ENCODE data around the gene TMEM212.
"Not testable (repeated sequence)": the region's sequence is repeated elsewhere in the genome, so short reads cannot be mapped to it uniquely, and the experiment has no call there.

Gene TMEM212

DNA sequence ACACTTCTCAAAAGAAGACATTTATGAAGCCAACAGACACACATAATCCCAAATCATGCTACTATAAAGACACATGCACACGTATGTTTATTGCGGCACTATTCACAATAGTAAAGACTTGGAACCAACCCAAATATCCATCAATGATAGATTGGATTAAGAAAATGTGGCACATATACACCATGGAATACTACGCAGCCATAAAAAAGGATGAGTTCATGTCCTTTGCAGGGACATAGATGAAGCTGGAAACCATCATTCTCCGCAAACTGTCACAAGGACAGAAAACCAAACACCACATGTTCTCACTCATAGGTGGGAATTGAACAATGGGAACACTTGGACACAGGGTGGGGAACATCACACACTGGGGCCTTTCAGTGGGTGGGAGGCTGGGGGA, 15.6 kb downstream of the TMEM212 start:
- DNase-seq (ENCODE audit: low read depth in 2 of 2), result not testable (repeated sequence)

DNA sequence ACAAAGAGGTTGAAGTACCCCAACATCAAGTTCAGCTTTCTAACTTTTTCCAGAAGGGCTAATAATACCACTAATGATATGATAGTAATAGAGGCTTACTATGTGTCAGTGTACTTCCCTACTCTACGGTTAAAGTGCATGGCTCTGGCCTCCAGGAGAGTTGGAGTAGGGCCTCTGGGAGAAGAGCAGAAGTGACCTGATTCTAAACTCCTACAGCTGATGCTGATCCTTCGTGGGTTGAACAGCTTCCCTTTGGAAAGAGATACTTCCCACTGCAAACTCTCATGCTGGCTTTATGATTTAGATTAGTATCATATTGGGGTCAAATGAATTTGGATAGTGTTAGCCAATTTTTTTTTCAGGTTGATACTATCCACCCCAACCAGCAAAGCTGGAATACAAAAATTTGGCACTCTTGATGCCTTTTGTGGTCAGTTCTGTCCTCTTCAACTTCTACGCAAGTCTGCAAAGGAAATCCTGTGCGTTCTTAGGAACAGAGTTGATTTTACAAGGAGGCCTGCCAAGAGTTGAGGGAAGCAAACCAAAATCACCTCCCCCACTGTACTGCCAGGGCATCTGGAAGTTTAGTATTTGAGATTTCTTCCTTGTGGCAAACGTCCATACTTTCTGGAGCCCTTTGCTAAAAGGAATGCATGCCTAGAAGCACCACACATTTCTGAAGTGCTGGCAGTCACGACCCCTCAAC, 17.8 kb downstream of the TMEM212 start:
- DNase-seq (ENCODE audit: low read depth in 2 of 2), result no peak

DNA sequence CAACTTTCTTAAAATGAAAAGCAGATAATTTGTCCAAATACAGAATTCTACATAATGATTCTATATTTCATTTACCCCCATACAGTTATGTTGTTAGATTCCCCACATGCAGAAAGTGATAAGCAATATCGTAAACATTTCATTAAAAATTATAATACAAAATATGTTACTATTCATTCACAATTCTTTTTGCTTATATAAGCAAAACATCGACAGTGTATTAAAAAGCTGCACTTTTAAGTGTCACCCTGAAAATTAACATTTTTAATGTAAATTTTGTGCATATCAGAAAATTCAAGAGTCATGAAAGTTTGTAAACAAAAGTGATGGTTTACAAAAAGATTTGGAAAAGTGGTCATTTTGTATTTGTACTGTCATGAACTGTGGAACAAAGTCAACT, 19.2 kb downstream of the TMEM212 start:
- no peak for DNase-seq (ENCODE audit: low read depth in 2 of 2)

DNA sequence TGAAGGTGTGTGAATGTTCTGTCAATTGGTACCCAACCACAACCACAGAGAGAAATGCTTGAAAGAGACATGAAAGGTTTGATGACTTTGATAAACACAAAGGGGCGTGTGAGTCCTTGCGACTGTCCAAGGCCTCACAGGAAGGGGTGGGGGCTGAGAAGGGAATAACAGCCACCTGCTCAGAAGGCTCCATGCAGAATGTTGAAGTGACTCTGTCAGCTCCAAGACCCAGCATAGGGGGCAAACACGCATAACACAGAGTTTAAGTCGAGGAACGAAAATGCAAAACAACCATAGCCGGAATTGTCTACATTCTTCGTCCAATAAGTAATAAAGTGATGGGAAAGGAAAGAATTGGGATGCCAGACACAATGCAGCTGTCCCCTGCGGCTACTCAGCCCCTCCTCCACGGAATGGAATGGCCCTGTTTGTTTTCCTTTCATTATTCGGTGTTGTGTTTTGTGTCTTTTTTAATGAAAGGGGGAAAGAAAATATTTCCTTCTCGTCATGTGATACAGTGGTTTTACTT, 19.9 kb downstream of the TMEM212 start:
- no peak for DNase-seq (ENCODE audit: low read depth in 2 of 2)

DNA sequence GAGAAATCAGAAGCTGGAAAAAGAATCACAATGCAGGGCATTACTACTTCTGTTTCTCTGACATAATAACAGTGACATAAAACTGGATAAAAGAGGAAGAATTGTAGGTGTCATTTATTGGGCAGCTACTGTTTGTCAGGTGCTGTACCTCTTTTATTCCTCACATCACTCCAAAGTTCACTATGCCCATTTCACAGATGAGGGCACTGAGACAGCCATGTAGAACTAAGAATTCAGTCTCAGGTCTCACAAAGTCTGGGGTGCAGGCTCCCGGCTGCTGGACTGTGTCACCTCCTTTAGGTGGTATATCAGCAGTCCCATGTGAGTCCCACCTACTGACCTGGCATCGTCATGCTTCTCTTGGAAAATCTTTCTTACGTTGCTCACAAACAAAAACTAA, 20.8 kb downstream of the TMEM212 start:
- DNase-seq (ENCODE audit: low read depth in 2 of 2), result no peak

DNA sequence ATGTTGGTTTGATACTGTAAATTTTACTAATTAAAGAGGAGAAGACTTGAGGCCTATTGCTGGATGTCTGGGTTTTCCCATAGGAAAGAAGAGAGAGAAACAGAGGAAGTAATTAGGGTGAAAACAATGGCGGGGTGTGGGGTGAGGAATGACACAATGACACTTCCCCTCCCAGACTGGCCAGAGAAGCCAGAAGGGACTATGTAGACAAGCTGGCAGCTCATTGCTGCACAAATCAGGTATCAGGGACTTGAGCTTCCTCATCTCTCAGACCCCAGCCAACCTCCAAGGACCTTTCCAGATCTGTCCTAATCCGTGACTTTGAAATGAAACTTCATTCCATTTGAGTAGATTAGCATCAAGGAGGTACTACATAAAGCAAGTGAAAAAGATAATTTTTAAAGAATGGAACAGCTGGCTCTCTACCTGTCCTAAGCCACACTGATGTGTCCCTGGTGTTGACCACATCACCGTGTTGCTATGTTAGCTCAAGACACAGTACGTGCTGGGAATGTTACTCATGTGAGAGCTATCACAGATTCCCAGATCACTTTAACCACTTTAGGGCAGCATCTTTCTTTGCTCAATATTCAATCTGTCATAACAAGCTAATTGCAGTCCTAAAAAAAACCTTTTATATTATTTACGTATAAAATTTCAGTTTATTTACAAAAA, 22.2 kb downstream of the TMEM212 start:
- DNase-seq (ENCODE audit: low read depth in 2 of 2), result no peak

DNA sequence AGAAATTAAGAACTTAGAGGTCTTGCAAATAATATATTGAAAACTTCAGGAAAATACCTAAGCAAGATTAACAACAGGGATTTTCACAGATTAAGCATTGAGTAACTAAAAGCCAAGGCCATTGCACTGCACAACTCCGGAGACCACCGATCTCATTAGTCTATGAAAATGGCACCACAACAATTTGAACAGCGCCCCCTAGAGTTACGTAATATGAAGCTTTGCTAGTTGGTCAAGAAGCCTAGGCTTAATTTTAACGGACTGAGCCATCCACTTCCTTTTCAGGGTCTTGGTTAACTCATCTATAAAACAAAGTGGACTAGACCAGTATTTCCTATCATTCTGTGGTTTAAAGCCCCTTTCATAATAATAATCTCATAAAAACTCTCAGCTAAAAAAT, 24.8 kb downstream of the TMEM212 start:
- no peak for DNase-seq (ENCODE audit: low read depth in 2 of 2)

DNA sequence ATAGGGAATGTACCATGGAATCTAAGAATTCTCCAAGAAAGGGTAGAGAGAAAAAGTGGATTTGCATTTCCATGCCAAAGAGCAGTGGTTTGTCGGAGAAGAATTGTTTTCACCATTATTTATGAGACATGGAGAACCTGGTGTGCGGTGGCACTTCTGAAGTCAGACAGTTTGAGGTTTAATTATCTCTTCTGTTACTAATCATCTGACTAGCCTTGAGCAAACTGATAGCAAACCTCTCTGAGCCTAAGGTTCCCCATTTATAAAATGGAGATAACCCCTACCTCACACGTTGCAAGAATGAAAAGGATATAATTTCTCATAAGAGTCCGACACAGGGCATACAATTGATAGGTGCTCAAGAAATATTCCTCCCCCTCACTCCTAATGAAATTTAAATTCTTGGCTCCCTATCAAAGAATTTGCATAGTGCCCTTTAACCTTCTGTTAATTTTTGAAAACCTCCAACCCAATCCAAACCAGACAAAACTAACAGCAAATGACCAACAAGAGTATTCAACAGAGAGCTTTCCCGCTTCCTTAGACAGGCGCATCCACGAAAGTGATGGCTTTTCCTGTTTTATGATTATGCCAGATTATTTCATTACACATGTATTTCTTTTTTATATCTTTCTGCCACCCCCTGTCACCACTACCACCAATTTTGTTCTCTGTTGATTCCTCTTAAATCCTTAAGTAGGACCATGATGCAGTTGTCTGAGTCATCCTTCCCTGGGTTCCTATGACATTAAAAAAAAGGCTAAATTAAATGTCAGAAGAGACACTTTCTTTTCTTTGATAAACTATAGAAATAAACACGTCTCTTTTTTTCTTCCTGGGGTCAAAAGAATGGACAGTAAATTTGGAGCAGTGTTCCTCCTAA, 28.5 kb downstream of the TMEM212 start:
- no peak for DNase-seq (ENCODE audit: low read depth in 2 of 2)

DNA sequence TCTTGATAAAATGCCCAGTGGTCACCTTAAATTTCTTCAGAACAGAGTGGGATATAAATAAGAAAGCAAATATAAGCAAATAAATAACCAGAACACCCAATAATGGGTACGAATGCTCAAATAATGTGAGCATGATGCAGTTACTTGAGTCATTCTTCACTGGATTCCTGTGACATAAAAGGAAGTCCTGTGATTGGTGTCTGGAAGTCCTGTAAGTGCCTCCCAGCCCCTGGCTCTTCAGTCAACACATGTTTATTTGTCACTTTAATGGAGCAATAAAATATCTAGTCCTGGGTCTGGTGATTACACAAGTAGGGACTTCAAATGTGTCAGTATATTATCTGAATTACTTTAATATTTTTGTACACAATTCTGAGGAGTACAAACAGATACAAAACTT, 30.4 kb downstream of the TMEM212 start:
- DNase-seq (ENCODE audit: low read depth in 2 of 2), result no peak

DNA sequence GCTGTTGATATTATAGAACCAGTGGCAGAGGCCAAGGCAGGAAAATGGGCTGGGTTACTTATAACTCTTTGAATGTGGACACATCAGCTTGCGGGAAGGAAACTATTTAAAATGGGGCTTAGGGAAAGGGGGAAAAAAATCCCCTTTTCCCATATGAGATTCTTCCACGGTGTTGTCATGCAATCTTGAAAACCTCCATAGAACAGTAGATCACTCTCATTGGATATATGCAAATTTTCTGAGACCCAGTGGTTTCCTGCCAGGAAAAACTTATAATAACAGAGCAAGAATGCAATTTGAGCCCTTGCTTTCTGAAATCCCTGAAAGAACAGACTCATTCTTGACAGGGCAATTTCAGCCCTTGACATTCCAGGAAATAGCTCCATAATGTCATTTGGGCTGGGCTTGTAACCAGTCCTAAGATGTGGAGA, 31.1 kb downstream of the TMEM212 start:
- no peak for DNase-seq (ENCODE audit: low read depth in 2 of 2)

DNA sequence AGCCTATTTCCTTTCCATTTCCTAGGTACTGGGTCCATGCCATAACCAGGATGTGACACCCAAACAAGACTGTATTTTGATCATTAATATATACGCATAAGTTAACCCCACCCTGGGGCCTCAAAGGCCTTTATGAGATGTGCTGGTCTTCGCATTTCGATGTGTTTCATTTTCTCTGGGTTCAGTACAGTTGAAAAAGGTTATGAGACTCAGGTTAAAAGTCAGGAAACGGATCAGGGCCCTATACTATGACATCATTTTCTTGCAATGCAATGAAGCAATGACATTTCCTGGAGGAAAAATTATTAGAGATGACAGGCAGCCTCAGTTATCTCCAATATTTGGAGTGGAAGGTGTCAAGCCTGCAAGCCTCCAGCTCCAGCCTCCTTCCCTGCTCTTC, 31.7 kb downstream of the TMEM212 start:
- no peak for DNase-seq (ENCODE audit: low read depth in 2 of 2)

DNA sequence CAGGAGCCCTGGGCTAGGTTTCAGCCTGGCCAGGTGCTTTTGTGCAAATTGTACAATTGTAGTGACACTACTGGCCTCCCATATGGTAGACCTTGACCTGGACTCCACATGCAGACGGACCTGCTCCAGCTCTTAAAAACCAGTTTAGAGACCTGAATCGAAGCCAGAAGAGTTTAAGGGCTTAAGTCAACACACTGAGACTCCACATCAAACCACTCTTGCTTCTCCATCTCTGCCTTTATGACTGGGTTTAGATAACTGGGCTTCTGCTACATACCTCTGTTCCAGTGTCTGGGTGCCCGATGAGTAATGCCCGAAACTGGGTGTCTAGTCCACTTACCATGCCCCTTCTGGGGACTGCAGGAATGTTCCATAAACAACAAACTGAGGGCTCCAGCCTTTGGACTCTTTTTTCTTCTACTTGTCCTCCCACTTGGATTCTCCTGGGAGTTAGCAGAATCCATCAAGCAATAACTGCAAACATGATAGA, 32.8 kb downstream of the TMEM212 start:
- DNase-seq (ENCODE audit: low read depth in 2 of 2), result no peak

DNA sequence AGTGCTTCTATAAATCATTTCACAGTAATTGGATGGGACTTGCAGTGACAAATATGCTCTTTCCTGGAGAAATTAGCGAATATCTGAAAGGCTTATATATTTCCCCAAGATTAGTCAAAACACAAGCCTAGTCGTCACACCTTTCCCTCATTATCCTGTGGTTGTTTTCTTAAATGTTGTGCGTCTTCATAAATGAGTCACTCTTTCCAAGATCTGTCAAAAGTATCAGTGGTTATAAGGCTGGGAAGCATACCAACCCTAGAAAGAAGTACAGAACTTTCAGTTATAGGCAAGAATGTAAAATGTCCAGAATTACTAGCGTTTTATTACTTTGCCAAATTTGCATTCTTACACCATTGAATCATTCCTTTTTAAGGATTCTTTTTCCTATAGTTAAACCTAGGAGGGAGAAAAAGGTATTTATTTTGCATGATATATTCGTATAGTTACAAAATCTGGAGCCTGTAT, 33.6 kb downstream of the TMEM212 start:
- no peak for DNase-seq (ENCODE audit: low read depth in 2 of 2)

DNA sequence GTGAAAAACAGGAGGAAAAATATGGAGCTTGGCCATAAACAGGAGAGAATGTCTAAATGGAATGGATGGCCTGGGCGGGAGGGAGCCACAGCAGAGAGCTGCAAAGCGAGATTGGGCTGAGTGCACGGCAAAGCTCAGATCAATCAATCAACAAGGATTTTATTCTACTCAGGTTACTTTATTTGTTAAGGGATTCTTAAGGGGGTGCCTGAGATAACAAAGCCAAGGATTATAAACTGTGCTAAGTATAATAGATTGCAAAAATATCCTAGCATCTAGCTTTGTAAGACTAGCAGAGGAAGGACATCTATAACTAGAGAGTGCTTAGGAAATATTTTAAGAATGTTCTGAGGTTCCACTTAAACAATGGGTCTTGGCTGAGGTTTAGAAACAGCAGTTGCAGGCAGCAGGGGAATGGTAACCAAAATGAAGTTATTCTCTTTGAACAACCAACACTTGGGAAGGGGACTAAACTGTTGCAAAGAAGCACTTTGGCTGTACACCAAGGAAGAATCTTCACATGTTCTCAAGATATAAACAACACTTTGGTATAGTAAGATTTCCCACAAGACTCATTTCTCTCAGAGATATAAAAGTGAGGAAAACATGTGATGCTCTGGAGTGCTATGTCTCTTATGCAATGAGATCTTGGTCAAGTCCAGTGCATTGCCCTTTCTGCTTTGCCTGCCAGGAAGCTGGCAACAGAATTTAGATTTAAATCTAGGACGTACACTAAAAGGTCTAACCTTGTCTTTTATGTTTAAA, 35.5 kb downstream of the TMEM212 start:
- DNase-seq (ENCODE audit: low read depth in 2 of 2), result no peak

DNA sequence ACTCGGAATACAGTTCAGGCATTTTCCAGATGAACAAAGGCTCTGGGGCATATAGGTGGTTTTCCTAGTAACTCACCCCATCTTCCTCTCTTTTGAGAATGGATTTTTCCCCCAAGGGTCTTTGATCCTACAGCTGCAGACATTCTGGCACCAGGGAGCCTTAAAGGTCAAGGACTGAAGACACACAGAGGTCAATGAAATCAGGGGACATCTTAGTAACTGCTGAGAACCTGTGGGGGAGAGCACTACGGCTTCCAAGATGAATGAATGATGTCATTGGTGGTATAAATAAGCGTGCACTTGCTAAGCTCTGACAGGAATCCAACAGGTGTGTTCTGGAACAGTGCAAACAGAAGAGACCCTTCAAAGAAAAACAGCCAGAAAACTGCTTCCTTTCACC, 36.3 kb downstream of the TMEM212 start:
- DNase-seq (ENCODE audit: low read depth in 2 of 2), result no peak

DNA sequence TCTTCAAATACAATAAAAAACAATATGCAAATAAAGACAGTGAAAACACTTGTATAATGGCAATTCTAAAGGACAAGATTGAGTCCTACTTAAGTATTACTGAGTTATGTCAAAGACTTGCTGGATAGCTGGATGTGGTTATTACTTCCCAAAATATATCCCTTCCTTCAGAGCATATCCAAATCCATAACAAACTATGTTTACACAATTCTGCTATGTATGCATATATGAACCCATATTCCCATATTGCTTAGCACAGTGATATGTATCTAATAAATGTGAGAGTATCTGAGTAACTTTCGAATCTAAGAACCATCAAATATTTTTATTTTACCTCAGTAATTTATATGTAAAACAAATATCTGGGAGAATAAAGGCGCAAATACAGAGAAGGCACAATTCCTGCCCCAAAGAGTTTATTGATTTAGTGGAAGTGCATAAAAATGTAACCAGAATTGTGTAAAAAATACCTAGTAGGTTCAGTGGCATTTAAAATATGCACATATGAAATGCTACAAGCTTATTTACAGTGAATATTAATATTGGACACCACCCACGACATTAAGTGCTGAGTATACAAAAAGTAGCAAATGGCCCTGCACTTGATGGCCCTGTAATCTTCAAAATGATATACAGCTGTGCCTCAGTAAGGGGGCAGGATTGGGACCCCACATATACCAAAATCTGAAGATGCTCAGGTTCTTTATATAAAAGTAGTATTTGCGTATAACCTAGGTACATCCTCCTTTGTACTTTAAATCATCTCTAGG, 37.1 kb downstream of the TMEM212 start:
- DNase-seq (ENCODE audit: low read depth in 2 of 2), result no peak

DNA sequence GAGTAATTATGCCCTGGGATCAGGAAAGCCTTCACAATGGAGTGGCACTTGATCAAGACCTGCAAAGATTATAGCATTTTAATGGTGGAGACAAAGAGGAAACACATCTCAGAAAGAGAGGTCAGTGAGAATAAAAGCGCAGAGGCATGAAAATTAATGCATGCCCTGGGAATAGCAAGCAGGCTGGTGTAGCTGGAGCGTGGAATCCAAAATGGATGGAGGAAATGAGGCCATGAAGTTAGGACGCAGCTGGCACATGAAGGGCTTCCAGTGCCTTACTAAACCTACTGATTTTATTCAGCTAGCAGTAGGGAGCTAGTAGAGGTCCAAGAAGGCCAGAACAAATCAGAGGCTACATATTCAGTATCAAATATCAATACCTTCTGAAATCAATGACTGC, 38.1 kb downstream of the TMEM212 start:
- no peak for DNase-seq (ENCODE audit: low read depth in 2 of 2)

DNA sequence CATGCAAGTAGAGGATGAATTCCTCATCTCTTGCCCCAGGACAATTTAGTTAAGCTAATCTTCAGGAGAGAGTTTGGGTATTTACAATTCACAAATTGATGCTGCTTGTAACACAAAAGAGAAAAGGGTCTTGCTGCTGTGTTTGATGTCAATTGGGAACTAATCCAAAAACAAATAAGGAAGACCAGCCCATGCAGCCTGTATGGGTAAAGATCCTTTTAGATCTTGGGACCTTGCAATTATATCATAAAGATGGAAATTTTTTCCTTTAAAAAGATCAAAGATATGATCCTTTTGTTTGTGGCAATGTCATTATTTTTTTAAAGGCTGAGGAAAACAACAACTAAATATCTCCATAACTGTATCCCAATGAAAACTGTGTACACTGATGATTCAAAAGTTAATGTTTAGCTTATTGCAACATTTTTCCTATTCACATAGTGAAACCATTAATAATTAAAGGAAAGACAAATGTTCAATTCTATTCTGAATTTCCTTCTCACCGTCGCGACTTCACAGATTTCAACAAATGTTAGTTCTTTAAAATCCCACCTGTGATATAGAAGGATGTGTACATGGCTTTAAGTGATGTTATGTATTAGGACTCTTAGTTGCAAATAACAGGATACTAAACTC, 40.2 kb downstream of the TMEM212 start:
- DNase-seq (ENCODE audit: low read depth in 2 of 2), result no peak

DNA sequence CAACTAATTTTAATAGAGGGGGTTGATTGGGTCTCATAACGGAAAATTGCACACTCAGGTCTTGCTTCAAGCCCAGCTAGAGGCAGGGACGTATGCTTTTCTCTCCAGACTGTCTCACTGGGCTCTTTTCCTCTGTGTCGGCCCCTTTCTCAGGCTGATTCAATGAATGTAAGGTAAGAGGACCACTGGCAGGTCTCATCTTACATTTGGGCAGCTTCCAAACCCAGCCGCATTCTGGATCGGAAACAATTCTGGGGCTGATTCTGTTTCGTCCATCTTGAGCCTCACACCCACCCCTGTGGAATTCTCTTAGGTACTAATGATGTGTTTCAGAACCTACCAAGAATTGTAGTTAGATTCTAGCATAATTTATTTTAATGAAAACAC, 40.7 kb downstream of the TMEM212 start:
- DNase-seq (ENCODE audit: low read depth in 2 of 2), result no peak

DNA sequence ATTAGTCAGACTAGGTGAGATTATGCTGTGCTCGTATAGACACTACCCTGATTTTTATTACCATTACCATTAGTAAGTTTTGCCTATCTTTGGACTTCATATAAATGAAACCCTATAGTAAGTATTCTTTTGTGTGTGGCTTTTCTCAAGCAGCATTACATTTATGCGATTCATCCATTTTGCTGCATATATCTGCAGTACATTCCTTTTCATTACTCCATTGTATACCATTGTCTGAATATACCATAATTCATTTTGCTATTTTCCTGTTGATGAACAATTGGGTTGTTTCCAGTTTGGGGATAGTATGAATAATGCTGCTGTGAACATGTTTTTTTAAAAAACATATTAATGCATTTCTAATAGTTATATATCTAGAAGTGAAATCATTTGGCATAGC, 45.3 kb downstream of the TMEM212 start:
- no peak for DNase-seq (ENCODE audit: low read depth in 2 of 2)

All from stimulated activated CD4-positive, alpha-beta T cell treated with anti-CD3 and anti-CD28 coated beads, Interleukin-4, amount 100 ng/mL, for 48 hours (primary cell).